ENCODE data around the gene PIK3C2B. TPM values are rescaled to one million over a fixed set of nuclear protein-coding genes. Genes with fewer than 3 reads are reported as not detected.
A peak's percentile ranks its signal among the peaks of the same experiment; 100 is the strongest.

The PIK3C2B gene
- total and polyA plus RNA-seq, 2 of the 8 experiments (the other 6 are each of a cell fraction or from before 2014, with no cell fraction given): 20.4 to 36.7 TPM

DNA sequence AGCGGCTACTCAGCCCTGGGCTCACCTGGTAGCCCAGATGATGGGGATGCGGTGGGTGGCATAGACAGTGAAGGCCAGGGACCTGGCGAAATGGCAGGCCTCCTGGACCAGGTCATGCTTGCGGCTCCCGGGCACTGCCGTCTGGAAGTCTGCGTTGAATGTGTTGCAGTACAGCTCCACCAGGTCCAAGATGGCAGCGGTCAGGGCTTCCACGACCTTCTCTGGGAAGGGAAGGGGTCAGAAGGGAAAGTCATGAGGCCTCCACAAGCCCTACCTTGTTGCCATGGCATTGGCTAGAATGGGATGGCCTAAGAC is 38.8 kb downstream of the PIK3C2B start:
- DNase-seq (ENCODE audit: low read depth in 1 of 2, low spot score in 2 of 2): no peak
- Histone ChIP-seq H2BK5ac (ENCODE audit: low read depth, low read length) (peak overlapping the region; percentile 66; the same call in 1 of the 2 replicates), H3K36me3 (ENCODE audit: control insufficient read depth in 2 of 4, insufficient read depth in 4 of 4, low read length in 3 of 4) (peaks cover 0 to 12% (median 4%) of the 10 kb centered on the region in 4 experiments; a peak in 6 of 8 replicates), H2BK15ac (ENCODE audit: low read length) (peak overlapping the region; percentile 85), H2AFZ (ENCODE audit: low read length) (no peak overlapping the region), H3K79me1 (ENCODE audit: low read depth, low read length) (no peaks in the 10 kb centered on the region), H3K56ac (replicated peaks; ENCODE audit: insufficient read length, low read depth, low read length) (no peak overlapping the region), H3K9ac (replicated peaks in 1 of 4; ENCODE audit: extremely low read depth in 1 of 4, low read depth in 3 of 4, low read length in 3 of 4) (no peak overlapping the region), H4K8ac (ENCODE audit: extremely low read depth, insufficient read depth, low read length) (no peak overlapping the region), H2BK12ac (ENCODE audit: low read depth, low read length) (peak overlapping the region; percentile 95; the same call in 1 of the 2 replicates), H3K4me1 (replicated peaks in 1 of 4; ENCODE audit: control insufficient read depth in 3 of 4, insufficient read depth in 4 of 4, low read length in 3 of 4) (peaks cover 12 to 35% (median 21%) of the 10 kb centered on the region in 4 experiments), H3K4me2 (ENCODE audit: insufficient read depth in 1 of 2, low read depth in 2 of 2, low read length in 2 of 2) (peak overlapping the region; percentile 53; a peak in 2 of 4 replicates), H2BK20ac (ENCODE audit: low read length) (no peak overlapping the region; the same call in 1 of the 2 replicates), H4K20me1 (replicated peaks in 1 of 2; ENCODE audit: control insufficient read depth in 1 of 2, insufficient read depth in 2 of 2, low read length in 2 of 2) (no peaks in the 10 kb centered on the region), H3K4ac (replicated peaks; ENCODE audit: insufficient read length, low read depth, low read length) (no peak overlapping the region), H3K4me3 (ENCODE audit: extremely low read depth in 1 of 4, insufficient read depth in 2 of 4, low read depth in 3 of 4, low read length in 4 of 4) (peak overlapping the region in 2 of 4 experiments; percentile 2; a peak in 2 of 8 replicates), H3K18ac (ENCODE audit: extremely low read depth, low read length) (no peak overlapping the region; the same call in 1 of the 2 replicates), H4K5ac (ENCODE audit: insufficient read length, low read depth, low read length) (no peak overlapping the region), H3K79me2 (ENCODE audit: control insufficient read depth in 1 of 2, insufficient read depth in 2 of 2, low read length in 2 of 2) (no peaks in the 10 kb centered on the region), H2BK120ac (replicated peaks; ENCODE audit: low read depth, low read length) (no peak overlapping the region), H3K14ac (ENCODE audit: insufficient read length) (no peak overlapping the region), H3K23me2 (ENCODE audit: low read depth, low read length) (no peaks in the 10 kb centered on the region; the same call in 1 of the 2 replicates), H4K91ac (replicated peaks; ENCODE audit: insufficient read length, low read length) (peak overlapping the region; percentile 57), H3K27ac (ENCODE audit: low read depth, low read length) (no peak overlapping the region), H2AK5ac (ENCODE audit: low read depth, low read length) (no peak overlapping the region), H3K23ac (ENCODE audit: insufficient read length) (no peak overlapping the region), H3K27me3 (replicated peaks in 1 of 4; ENCODE audit: control insufficient read depth in 3 of 4, extremely low read depth in 1 of 4, insufficient read depth in 3 of 4, low read length in 3 of 4) (no peaks in the 10 kb centered on the region), H3K9me3 (ENCODE audit: insufficient read depth in 2 of 2, low read depth in 1 of 2, low read length in 1 of 2) (no peaks in the 10 kb centered on the region; a peak in 1 of 4 replicates)
- no peak for FAIRE-seq
- ChIA-PET POLR2A (ENCODE audit: partially characterized antibody) (interaction anchor here (0.5 to 7.0 kb wide), 6 partner anchors 10 to 61 kb away, joined by 3 to 42 read pairs (median 6); partner anchors contain the start of genes MDM4 and PIK3C2B), CTCF (ENCODE audit: partially characterized antibody) (interaction anchor here (1.6 to 47.3 kb wide), 6 partner anchors 8 to 40 kb away, joined by 5 to 2124 read pairs (median 10); partner anchors contain the start of genes MDM4 and PIK3C2B)
- WGBS, 2 experiments (ENCODE audit: extremely low coverage in 1 of 2, insufficient coverage in 1 of 2, insufficient read length in 1 of 2, insufficient replicate concordance in 2 of 2, low coverage in 1 of 2, low lambda C conversion rate in 2 of 2, missing lambda C conversion rate in 1 of 2): 95% methylated on average over 9 of the region's 9 CpGs; no CpG with 5 or more reads in 1 of the 2 experiments
- TF ChIP-seq RAD21 (IDR thresholded peaks at IDR 0.05 in 1 of 2, conservative IDR thresholded peaks at IDR 0.05 in 1 of 2; ENCODE audit: low read depth in 2 of 2, low read length in 2 of 2) (no peak), KDM4A (IDR thresholded peaks at IDR 0.05; ENCODE audit: low read depth, low read length, severe bottlenecking) (no peak), POLR2A (IDR thresholded peaks at IDR 0.05; ENCODE audit: control extremely low read depth in 1 of 2, low read depth in 2 of 2, low read length in 2 of 2) (no peak), ZNF274 (IDR thresholded peaks at IDR 0.05; ENCODE audit: borderline replicate concordance, extremely low read depth, low read length) (no peak), RFX5 (IDR thresholded peaks at IDR 0.05; ENCODE audit: borderline replicate concordance, low read depth, low read length) (no peak), TBP (IDR thresholded peaks at IDR 0.05; ENCODE audit: low read depth, low read length) (no peak), BRCA1 (IDR thresholded peaks at IDR 0.05; ENCODE audit: low read depth, low read length) (no peak)
- TF ChIP-seq, protein P1, sequence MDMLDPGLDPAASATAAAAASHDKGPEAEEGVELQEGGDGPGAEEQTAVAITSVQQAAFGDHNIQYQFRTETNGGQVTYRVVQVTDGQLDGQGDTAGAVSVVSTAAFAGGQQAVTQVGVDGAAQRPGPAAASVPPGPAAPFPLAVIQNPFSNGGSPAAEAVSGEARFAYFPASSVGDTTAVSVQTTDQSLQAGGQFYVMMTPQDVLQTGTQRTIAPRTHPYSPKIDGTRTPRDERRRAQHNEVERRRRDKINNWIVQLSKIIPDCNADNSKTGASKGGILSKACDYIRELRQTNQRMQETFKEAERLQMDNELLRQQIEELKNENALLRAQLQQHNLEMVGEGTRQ (IDR thresholded peaks at IDR 0.05; ENCODE audit: low read length): no peak
- TF ChIP-seq, protein P2, sequence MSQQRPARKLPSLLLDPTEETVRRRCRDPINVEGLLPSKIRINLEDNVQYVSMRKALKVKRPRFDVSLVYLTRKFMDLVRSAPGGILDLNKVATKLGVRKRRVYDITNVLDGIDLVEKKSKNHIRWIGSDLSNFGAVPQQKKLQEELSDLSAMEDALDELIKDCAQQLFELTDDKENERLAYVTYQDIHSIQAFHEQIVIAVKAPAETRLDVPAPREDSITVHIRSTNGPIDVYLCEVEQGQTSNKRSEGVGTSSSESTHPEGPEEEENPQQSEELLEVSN (IDR thresholded peaks at IDR 0.05): no peak
